ENCODE results near the gene ARHGAP15. TPM values are rescaled to one million over a fixed set of nuclear protein-coding genes. Genes with fewer than 3 reads are reported as not detected.

Gene ARHGAP15
- total and polyA plus RNA-seq, 12 donors = 1.3 to 7.7 (median 2.8) TPM

GRCh38 chr2:143347271-143347695, 218.1 kb downstream of the ARHGAP15 start:
- 74 to 75% methylated on average over 10 of the region's 10 CpGs for WGBS, 2 donors
- Histone ChIP-seq H3K27ac (no peak overlapping the region), H3K4me3 (no peak overlapping the region), H3K36me3 (no peaks in the 10 kb centered on the region), H3K4me1 (no peaks in the 10 kb centered on the region), H3K9me3 (no peaks in the 10 kb centered on the region), H3K27me3 (no peaks in the 10 kb centered on the region)
- no peak for TF ChIP-seq CTCF (IDR thresholded peaks at IDR 0.05)
- ATAC-seq = no peak
- DNase-seq = no peak
- intact Hi-C loops (cut with DNase I) = no loop called here

- H3K36me3 ChIP-seq = no peaks in the 10 kb centered on the region
- no peaks in the 10 kb centered on the region for H3K4me1 ChIP-seq
- H3K9me3 ChIP-seq = no peaks in the 10 kb centered on the region
- no peak for DNase-seq
- ATAC-seq = no peak
- TF ChIP-seq CTCF (IDR thresholded peaks at IDR 0.05) = no peak
- no peak overlapping the region for H3K4me3 ChIP-seq
- no peaks in the 10 kb centered on the region for H3K27me3 ChIP-seq
- no peak overlapping the region for H3K27ac ChIP-seq
- WGBS, 2 donors = 85 to 92% methylated on average over 4 of the region's 4 CpGs
- intact Hi-C loops (cut with DNase I) = no loop called here
These were observed 218.7 kb downstream of the ARHGAP15 start for GRCh38 chr2:143347901-143348414.

- ATAC-seq (no peak), DNase-seq (no peak)
- Histone ChIP-seq H3K9me3 (no peaks in the 10 kb centered on the region), H3K4me3 (no peak overlapping the region), H3K36me3 (no peaks in the 10 kb centered on the region), H3K27me3 (no peaks in the 10 kb centered on the region), H3K4me1 (no peaks in the 10 kb centered on the region), H3K27ac (no peak overlapping the region)
- intact Hi-C loops (cut with DNase I) = no loop called here
- TF ChIP-seq CTCF (IDR thresholded peaks at IDR 0.05) = no peak
- 84 to 86% methylated on average over 13 of the region's 13 CpGs for WGBS, 2 donors
These were observed 225.0 kb downstream of the ARHGAP15 start for GRCh38 chr2:143354050-143354750.

- H3K9me3 ChIP-seq = no peaks in the 10 kb centered on the region
- H3K27ac ChIP-seq = no peak overlapping the region
- ATAC-seq (no peak), DNase-seq (no peak)
- H3K4me3 ChIP-seq = no peak overlapping the region
- TF ChIP-seq CTCF (IDR thresholded peaks at IDR 0.05) = no peak
- 54 to 66% methylated on average over 6 of the region's 6 CpGs for WGBS, 2 donors
- H3K27me3 ChIP-seq = no peaks in the 10 kb centered on the region
- no peaks in the 10 kb centered on the region for H3K4me1 ChIP-seq
- intact Hi-C loops (cut with DNase I) = no loop called here
- no peaks in the 10 kb centered on the region for H3K36me3 ChIP-seq
These were observed 226.7 kb downstream of the ARHGAP15 start for GRCh38 chr2:143355870-143356269.

Measured in heart right ventricle (tissue), 16 donors.